ENCODE results near the gene GPR161. TPM values are rescaled to one million over a fixed set of nuclear protein-coding genes. Genes with fewer than 3 reads are reported as not detected.
"Not testable (repeated sequence)": the region's sequence is repeated elsewhere in the genome, so short reads cannot be mapped to it uniquely, and the experiment has no call there.

Gene GPR161
- total RNA-seq, 2 donors from 2014 or later: 10.3 to 11.6 TPM

- peaks cover 0 to 8% of the 10 kb centered on the region in 2 donors for H3K4me1 ChIP-seq (ENCODE audit: control insufficient read depth in 1 of 2, low read depth in 2 of 2)
- TF ChIP-seq CTCF (IDR thresholded peaks at IDR 0.05): no peak
- ATAC-seq (ENCODE audit: insufficient number of reproducible peaks, low FRiP score, low read depth): no peak
- no peak overlapping the region for H3K4me3 ChIP-seq
- peaks cover 3% of the 10 kb centered on the region for H3K36me3 ChIP-seq
- no peak for DNase-seq (ENCODE audit: low spot score)
- H3K27me3 ChIP-seq (replicated peaks; ENCODE audit: insufficient read depth): no peaks in the 10 kb centered on the region
- no peaks in the 10 kb centered on the region for H3K9me3 ChIP-seq
- no peak overlapping the region for H3K27ac ChIP-seq
Measured at GRCh38 chr1:168057921-168058320, 78.8 kb downstream of the GPR161 start.

- DNase-seq (ENCODE audit: low spot score): no peak
- Histone ChIP-seq H3K27me3 (replicated peaks; ENCODE audit: insufficient read depth) (no peaks in the 10 kb centered on the region), H3K4me3 (no peak overlapping the region), H3K4me1 (ENCODE audit: control insufficient read depth in 1 of 2, low read depth in 2 of 2) (peaks cover 0 to 8% of the 10 kb centered on the region in 2 donors), H3K27ac (no peak overlapping the region), H3K36me3 (peaks cover 3% of the 10 kb centered on the region), H3K9me3 (no peaks in the 10 kb centered on the region)
- no peak for TF ChIP-seq CTCF (IDR thresholded peaks at IDR 0.05)
- ATAC-seq (ENCODE audit: insufficient number of reproducible peaks, low FRiP score, low read depth): no peak
Measured at GRCh38 chr1:168057355-168057754, 79.4 kb downstream of the GPR161 start.

GRCh38 chr1:168056152-168056551 is 80.6 kb downstream of the GPR161 start:
- not testable (repeated sequence) for DNase-seq (ENCODE audit: low spot score); H3K27ac ChIP-seq; H3K27me3 ChIP-seq (replicated peaks; ENCODE audit: insufficient read depth); H3K4me1 ChIP-seq (ENCODE audit: control insufficient read depth in 1 of 2, low read depth in 2 of 2); H3K9me3 ChIP-seq; ATAC-seq (ENCODE audit: insufficient number of reproducible peaks, low FRiP score, low read depth); H3K36me3 ChIP-seq; H3K4me3 ChIP-seq

- Histone ChIP-seq H3K4me3 (no peak overlapping the region), H3K27ac (no peak overlapping the region), H3K9me3 (no peaks in the 10 kb centered on the region), H3K27me3 (replicated peaks; ENCODE audit: insufficient read depth) (no peaks in the 10 kb centered on the region), H3K36me3 (peaks cover 3% of the 10 kb centered on the region), H3K4me1 (ENCODE audit: control insufficient read depth in 1 of 2, low read depth in 2 of 2) (peaks cover 6 to 12% of the 10 kb centered on the region in 2 donors)
- TF ChIP-seq CTCF (IDR thresholded peaks at IDR 0.05): no peak
- DNase-seq (ENCODE audit: low spot score) (no peak), ATAC-seq (ENCODE audit: insufficient number of reproducible peaks, low FRiP score, low read depth) (no peak)
Measured at GRCh38 chr1:168054117-168054516, 82.6 kb downstream of the GPR161 start.

GRCh38 chr1:168053681-168054080 is 83.0 kb downstream of the GPR161 start:
- no peak for ATAC-seq (ENCODE audit: insufficient number of reproducible peaks, low FRiP score, low read depth)
- no peaks in the 10 kb centered on the region for H3K27me3 ChIP-seq (replicated peaks; ENCODE audit: insufficient read depth)

More at GRCh38 chr1:168053681-168054080, 83.0 kb downstream of the GPR161 start:
- no peak for DNase-seq (ENCODE audit: low spot score)
- Histone ChIP-seq H3K4me1 (ENCODE audit: control insufficient read depth in 1 of 2, low read depth in 2 of 2) (peaks cover 6 to 12% of the 10 kb centered on the region in 2 donors), H3K27ac (no peak overlapping the region), H3K4me3 (no peak overlapping the region), H3K9me3 (no peaks in the 10 kb centered on the region), H3K36me3 (peaks cover 3% of the 10 kb centered on the region)
- no peak for TF ChIP-seq CTCF (IDR thresholded peaks at IDR 0.05)
